Heart left ventricle (tissue), 13 donors: ENCODE measurements around the gene KDSR.

Source experiments
- POLR2A ChIP-seq, 2 donors: fragments of 450-650 bp; IDR thresholded peaks; one replicate each; pipeline ENCODE4 v1.6.1; 2017; ENCODE audit warnings: antibody characterized with exemption in 2 of 2, mild to moderate bottlenecking in 2 of 2, moderate library complexity in 2 of 2
- TF ChIP-seq, protein P1 (sequence below), 12 donors: fragments of 200-600 bp; sonication (generic) in 4 of 12; IDR thresholded peaks; one replicate each; pipeline versions ENCODE4 v1.5.0 to v1.8.0; 2018 to 2022; ENCODE audit warnings: antibody characterized with exemption in 12 of 12, mild to moderate bottlenecking in 5 of 12
- donor health status: ischemic (EF 13 %, LVEDD 7.1; RV severe dilation, severe dysfunction).
- donor health status: DM: no; HTN: yes; CAD: no.
- donor health status: DM: no; HTN: no; CAD: no.
- donor health status: ischemic (EF 25% LVEDD 6.9; RV normal size, moderate dysfunction).
- donor health status: ischemic (EF 25% LVEDD 5.7; RV mildly dilated, moderate dysfunction).
- donor health status: ischemic (EF 35%, LVEDD 5.7; RV mildly dilated, moderate dysfunction).
- donor health status: nonischemic (EF 11% LVEDD 7.7; RV severe dilation, severe dysfunction).
- donor health status: DM: yes; HTN: yes; CAD: no.
- donor health status: PGD.
- donor health status: ischemic (EF 29% LVEDD 5.4; RV normal size, mild dysfunction).
- donor health status: nonischemic (EF 23%, LVEDD 6.1; RV moderate dilation, normal function).

DNA sequence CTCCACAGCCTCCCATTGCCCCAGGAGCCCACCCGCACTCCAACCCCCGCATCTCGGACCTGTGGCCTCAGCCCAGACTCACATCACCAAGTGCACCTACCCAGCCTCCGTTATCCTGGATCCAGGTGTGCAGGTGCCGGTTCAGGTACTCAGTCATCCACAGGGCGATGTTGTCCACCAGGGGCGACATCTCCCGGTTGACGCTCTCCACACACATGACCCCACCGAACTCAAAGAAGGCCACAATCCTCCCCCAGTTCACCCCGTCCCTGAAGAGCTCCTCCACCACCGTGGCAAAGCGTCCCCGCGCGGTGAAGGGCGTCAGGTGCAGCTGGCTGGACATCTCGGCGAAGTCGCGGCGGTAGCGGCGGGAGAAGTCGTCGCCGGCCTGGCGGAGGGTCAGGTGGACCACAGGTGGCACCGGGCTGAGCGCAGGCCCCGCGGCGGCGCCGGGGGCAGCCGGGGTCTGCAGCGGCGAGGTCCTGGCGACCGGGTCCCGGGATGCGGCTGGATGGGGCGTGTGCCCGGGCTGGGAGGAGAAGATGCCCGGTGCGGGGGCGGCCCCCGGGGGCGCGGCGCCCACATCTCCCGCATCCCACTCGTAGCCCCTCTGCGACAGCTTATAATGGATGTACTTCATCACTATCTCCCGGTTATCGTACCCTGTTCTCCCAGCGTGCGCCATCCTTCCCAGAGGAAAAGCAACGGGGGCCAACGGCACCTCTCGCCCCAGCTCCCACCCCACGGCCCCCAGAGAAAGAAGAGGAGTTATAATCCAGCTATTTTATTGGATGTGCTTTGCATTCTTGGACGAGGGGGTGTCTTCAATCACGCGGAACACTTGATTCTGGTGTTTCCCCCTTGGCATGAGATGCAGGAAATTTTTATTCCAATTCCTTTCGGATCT lies 48.8 kb downstream of the KDSR start:
- TF ChIP-seq, protein P1, sequence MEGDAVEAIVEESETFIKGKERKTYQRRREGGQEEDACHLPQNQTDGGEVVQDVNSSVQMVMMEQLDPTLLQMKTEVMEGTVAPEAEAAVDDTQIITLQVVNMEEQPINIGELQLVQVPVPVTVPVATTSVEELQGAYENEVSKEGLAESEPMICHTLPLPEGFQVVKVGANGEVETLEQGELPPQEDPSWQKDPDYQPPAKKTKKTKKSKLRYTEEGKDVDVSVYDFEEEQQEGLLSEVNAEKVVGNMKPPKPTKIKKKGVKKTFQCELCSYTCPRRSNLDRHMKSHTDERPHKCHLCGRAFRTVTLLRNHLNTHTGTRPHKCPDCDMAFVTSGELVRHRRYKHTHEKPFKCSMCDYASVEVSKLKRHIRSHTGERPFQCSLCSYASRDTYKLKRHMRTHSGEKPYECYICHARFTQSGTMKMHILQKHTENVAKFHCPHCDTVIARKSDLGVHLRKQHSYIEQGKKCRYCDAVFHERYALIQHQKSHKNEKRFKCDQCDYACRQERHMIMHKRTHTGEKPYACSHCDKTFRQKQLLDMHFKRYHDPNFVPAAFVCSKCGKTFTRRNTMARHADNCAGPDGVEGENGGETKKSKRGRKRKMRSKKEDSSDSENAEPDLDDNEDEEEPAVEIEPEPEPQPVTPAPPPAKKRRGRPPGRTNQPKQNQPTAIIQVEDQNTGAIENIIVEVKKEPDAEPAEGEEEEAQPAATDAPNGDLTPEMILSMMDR (IDR thresholded peaks at IDR 0.05) = peak in 11 of 12 donors; percentile 39 to 72 (median 56)
- TF ChIP-seq POLR2A (IDR thresholded peaks at IDR 0.05) = no peak
